H1 (cell line): ENCODE data around the gene OR2A14. TPM values are rescaled to one million over a fixed set of nuclear protein-coding genes. Genes with fewer than 3 reads are reported as not detected.

Source experiments
- CTCF ChIA-PET: fragments of 300-600 bp; sonication (Branson Sonifier 250); formaldehyde crosslinking; loops from one replicate; lab custom pipeline; 2021; ENCODE audit not compliant: partially characterized antibody; lab: Charles Lee
- POLR2A ChIA-PET: fragments of 300-600 bp; sonication (Branson Sonifier 250); formaldehyde crosslinking; loops from one replicate; lab custom pipeline; 2021; ENCODE audit warnings: inconsistent platforms; ENCODE audit not compliant: partially characterized antibody; lab: Charles Lee
- DNase-seq, 2 experiments: peaks; one replicate each; pipeline versions ENCODE4 v3.0.0 to v3.0.0-alpha.2; 2010 to 2022; ENCODE audit warnings: low spot score in 2 of 2, low read depth in 1 of 2, mixed read lengths in 1 of 2
- FAIRE-seq: peaks from 2 replicates; lab custom pipeline; 2011; peaks lifted over from hg19 to GRCh38; lab: Jason Lieb, UNC
- H2AFZ ChIP-seq: 2 replicates; pipeline ENCODE4 v1.8.1; 2012; ENCODE audit warnings: low read length, inconsistent platforms
- H2AK5ac ChIP-seq: 2 replicates; pipeline ENCODE4 v1.6.1; 2013; ENCODE audit warnings: low read depth, low read length
- H2BK120ac ChIP-seq: replicated peaks from 2 replicates; pipeline ENCODE3; 2013; ENCODE audit warnings: low read depth, low read length, inconsistent platforms
- H2BK12ac ChIP-seq: 2 replicates; pipeline ENCODE4 v1.6.1; 2013; ENCODE audit warnings: low read depth, low read length
- H2BK15ac ChIP-seq: 2 replicates; pipeline ENCODE4 v1.6.1; 2013; ENCODE audit warnings: low read length
- H2BK20ac ChIP-seq: 2 replicates; pipeline ENCODE4 v1.6.1; 2013; ENCODE audit warnings: low read length
- H2BK5ac ChIP-seq: 2 replicates; pipeline ENCODE4 v1.6.1; 2013; ENCODE audit warnings: low read depth, low read length
- H3K14ac ChIP-seq: 2 replicates; pipeline ENCODE4 v1.6.1; 2013; ENCODE audit warnings: inconsistent platforms; ENCODE audit not compliant: insufficient read length
- H3K18ac ChIP-seq: 2 replicates; pipeline ENCODE4 v1.6.1; 2013; ENCODE audit warnings: low read length; ENCODE audit errors: extremely low read depth
- H3K23ac ChIP-seq: 2 replicates; pipeline ENCODE4 v1.6.1; 2013; ENCODE audit warnings: inconsistent platforms; ENCODE audit not compliant: insufficient read length
- H3K23me2 ChIP-seq: 2 replicates; pipeline ENCODE4 v1.6.1; 2013; ENCODE audit warnings: low read depth, low read length
- H3K27ac ChIP-seq: 2 replicates; pipeline ENCODE4 v1.6.1; 2011; ENCODE audit warnings: low read depth, low read length, inconsistent platforms
- H3K27me3 ChIP-seq, 4 experiments: replicated peaks in 1 of 4; 1 replicate in 1 of 4; 2 replicates in 3 of 4; pipeline versions ENCODE4 v1.6.1 to v1.8.1; 2011 to 2013; ENCODE audit warnings: low read length in 3 of 4, mild to moderate bottlenecking in 3 of 4, inconsistent platforms in 2 of 4, mixed read lengths in 2 of 4, moderate library complexity in 1 of 4; ENCODE audit not compliant: control insufficient read depth in 3 of 4, insufficient read depth in 3 of 4; ENCODE audit errors: extremely low read depth in 1 of 4
- H3K36me3 ChIP-seq, 4 experiments: 2 replicates each; pipeline versions ENCODE4 v1.6.1 to v1.8.1; 2011 to 2013; ENCODE audit warnings: mild to moderate bottlenecking in 4 of 4, low read length in 3 of 4, moderate library complexity in 2 of 4, control low read depth in 1 of 4, inconsistent platforms in 1 of 4; ENCODE audit not compliant: insufficient read depth in 4 of 4, control insufficient read depth in 2 of 4
- H3K4ac ChIP-seq: replicated peaks from 2 replicates; pipeline ENCODE3; 2013; ENCODE audit warnings: low read length, low read depth, mixed read lengths, inconsistent platforms; ENCODE audit not compliant: insufficient read length
- H3K4me1 ChIP-seq, 4 experiments: replicated peaks in 1 of 4; 1 replicate in 1 of 4; 2 replicates in 3 of 4; pipeline versions ENCODE4 v1.6.1 to v1.8.1; 2011 to 2013; ENCODE audit warnings: low read length in 3 of 4, inconsistent platforms in 2 of 4, mixed read lengths in 1 of 4; ENCODE audit not compliant: insufficient read depth in 4 of 4, control insufficient read depth in 3 of 4
- H3K4me2 ChIP-seq, 2 experiments: 2 replicates each; pipeline versions ENCODE4 v1.6.1 to v1.8.1; 2011 to 2013; ENCODE audit warnings: low read depth in 2 of 2, low read length in 2 of 2, control low read depth in 1 of 2, inconsistent platforms in 1 of 2, mild to moderate bottlenecking in 1 of 2; ENCODE audit not compliant: insufficient read depth in 1 of 2
- H3K4me3 ChIP-seq, 4 experiments: fragments of 200-600, 300-600 bp in 1 of 4; sonication (generic), shearing (Covaris generic), sonication (Bioruptor Twin) in 1 of 4; 2 replicates each; pipeline versions ENCODE4 v1.5.1 to v1.8.1; 2011 to 2016; ENCODE audit warnings: low read length in 4 of 4, low read depth in 3 of 4, control low read depth in 2 of 4, inconsistent platforms in 2 of 4, mild to moderate bottlenecking in 2 of 4, mixed read lengths in 1 of 4, moderate library complexity in 1 of 4; ENCODE audit not compliant: insufficient read depth in 2 of 4; ENCODE audit errors: extremely low read depth in 1 of 4
- H3K56ac ChIP-seq: replicated peaks from 2 replicates; pipeline ENCODE3; 2013; ENCODE audit warnings: low read depth, mild to moderate bottlenecking, mixed read lengths, low read length, inconsistent platforms; ENCODE audit not compliant: insufficient read length
- H3K79me1 ChIP-seq: 2 replicates; pipeline ENCODE4 v1.6.1; 2013; ENCODE audit warnings: low read depth, low read length, control low read depth
- H3K79me2 ChIP-seq, 2 experiments: 2 replicates each; pipeline versions ENCODE4 v1.6.1 to v1.8.1; 2012 to 2013; ENCODE audit warnings: low read length in 2 of 2, mild to moderate bottlenecking in 2 of 2, inconsistent platforms in 1 of 2; ENCODE audit not compliant: insufficient read depth in 2 of 2, control insufficient read depth in 1 of 2
- H3K9ac ChIP-seq, 4 experiments: replicated peaks in 1 of 4; 1 replicate in 1 of 4; 2 replicates in 3 of 4; pipeline versions ENCODE4 v1.6.1 to v1.8.1; 2011 to 2013; ENCODE audit warnings: low read depth in 3 of 4, low read length in 3 of 4, control low read depth in 2 of 4, mild to moderate bottlenecking in 2 of 4, moderate library complexity in 2 of 4, inconsistent platforms in 1 of 4; ENCODE audit errors: extremely low read depth in 1 of 4
- H3K9me3 ChIP-seq, 2 experiments: 2 replicates each; pipeline versions ENCODE4 v1.6.1 to v1.8.1; 2012 to 2013; ENCODE audit warnings: mild to moderate bottlenecking in 2 of 2, moderate library complexity in 2 of 2, control low read depth in 1 of 2, inconsistent platforms in 1 of 2, low read depth in 1 of 2, low read length in 1 of 2, mixed read lengths in 1 of 2; ENCODE audit not compliant: insufficient read depth in 2 of 2
- H4K20me1 ChIP-seq, 2 experiments: replicated peaks in 1 of 2; 2 replicates each; pipeline versions ENCODE3 to v1.8.1; 2011 to 2013; ENCODE audit warnings: inconsistent platforms in 2 of 2, low read length in 2 of 2, mild to moderate bottlenecking in 1 of 2; ENCODE audit not compliant: insufficient read depth in 2 of 2, control insufficient read depth in 1 of 2
- H4K5ac ChIP-seq: 2 replicates; pipeline ENCODE4 v1.6.1; 2013; ENCODE audit warnings: low read length, low read depth, mixed read lengths, inconsistent platforms; ENCODE audit not compliant: insufficient read length
- H4K8ac ChIP-seq: 2 replicates; pipeline ENCODE4 v1.8.0; 2013; ENCODE audit warnings: mild to moderate bottlenecking, moderate library complexity, low read length, inconsistent platforms; ENCODE audit not compliant: insufficient read depth; ENCODE audit errors: extremely low read depth
- H4K91ac ChIP-seq: replicated peaks from 2 replicates; pipeline ENCODE3; 2013; ENCODE audit warnings: low read length, mixed read lengths, inconsistent platforms; ENCODE audit not compliant: insufficient read length
- CBX8 ChIP-seq: fragments of 300-800, 300-1000 bp; sonication (generic); IDR thresholded peaks from 2 replicates; pipeline ENCODE4 v1.7.1; 2016; ENCODE audit warnings: low read depth, low read length, borderline replicate concordance
- MAFK ChIP-seq: IDR thresholded peaks from 2 replicates; pipeline ENCODE4 v1.6.1; 2012; ENCODE audit warnings: low read depth, mild to moderate bottlenecking, improper control_type of control experiment, low read length
- WGBS, 2 experiments: shearing (Covaris generic) in 1 of 2; methylation state at CpG; one replicate each; pipeline versions ENCODE4 v1.1.6 to v1.1.7; 2013 to 2015; ENCODE audit warnings: low lambda C conversion rate in 2 of 2, mixed read lengths in 2 of 2, inconsistent platforms in 1 of 2, low coverage in 1 of 2, missing lambda C conversion rate in 1 of 2; ENCODE audit not compliant: insufficient replicate concordance in 2 of 2, insufficient coverage in 1 of 2, insufficient read length in 1 of 2; ENCODE audit errors: extremely low coverage in 1 of 2, missing lambda C conversion rate in 1 of 2; 5-methylcytosine and 5-hydroxymethylcytosine counted together
- polyA plus RNA-seq, 7 experiments: library from polyadenylated mRNA; depleted of rRNA in 3 of 7; stranded (reverse) in 5 of 7; unstranded in 2 of 7; fragments of >200 nt in 5 of 7; fragments of 200-250 nt in 2 of 7; gene quantifications; 1 replicate in 5 of 7; 2 replicates in 1 of 7; 4 replicates in 1 of 7; pipeline versions ENCODE4 v1.2.1 to v1.2.3, GENCODE V29; 2011 to 2013; ENCODE audit warnings: missing spikeins in 2 of 7, mixed read lengths in 2 of 7
- total RNA-seq: library from RNA; stranded (reverse); fragmentation: NEBNext Ultra II Directional; extraction: Animal tissue kit (Norgen Biotek cat#: 25700); gene quantifications from 2 replicates; pipeline ENCODE4 v1.2.1, GENCODE V29; 2021
- TF ChIP-seq, protein P1 (sequence below): IDR thresholded peaks from 2 replicates; pipeline ENCODE4 v1.6.1; 2011; ENCODE audit warnings: low read depth, mild to moderate bottlenecking, low read length; ENCODE audit not compliant: insufficient read depth

OR2A14 gene
- total and polyA plus RNA-seq, 2 of the 8 experiments (the other 6 are each of a cell fraction or from before 2014, with no cell fraction given) = not detected

GRCh38 chr7:144132262-144132661, 9.3 kb downstream of the OR2A14 start:
- Histone ChIP-seq H3K23me2 (no peaks in the 10 kb centered on the region), H2BK12ac (no peak overlapping the region), H3K4ac (no peak overlapping the region), H4K20me1 (no peaks in the 10 kb centered on the region), H3K23ac (no peak overlapping the region), H3K4me3 (no peak overlapping the region), H3K79me2 (no peaks in the 10 kb centered on the region), H3K36me3 (no peaks in the 10 kb centered on the region), H2BK15ac (no peak overlapping the region), H3K56ac (no peak overlapping the region), H3K27me3 (no peaks in the 10 kb centered on the region), H4K91ac (no peak overlapping the region), H4K8ac (no peak overlapping the region), H3K9me3 (no peaks in the 10 kb centered on the region), H2BK120ac (no peak overlapping the region), H3K79me1 (no peaks in the 10 kb centered on the region), H3K9ac (no peak overlapping the region), H3K18ac (no peak overlapping the region), H2BK20ac (no peak overlapping the region), H2BK5ac (no peak overlapping the region), H2AK5ac (no peak overlapping the region), H3K4me1 (no peaks in the 10 kb centered on the region), H3K27ac (no peak overlapping the region), H2AFZ (no peak overlapping the region), H3K14ac (no peak overlapping the region), H4K5ac (no peak overlapping the region), H3K4me2 (no peak overlapping the region)
- ChIA-PET POLR2A (no interaction called here), CTCF (no interaction called here)
- DNase-seq = no peak
- TF ChIP-seq MAFK (0 out of 2 replicates have a peak, but pooled peaks have one; percentile 32), CBX8 (no peak)
- TF ChIP-seq, protein P1, sequence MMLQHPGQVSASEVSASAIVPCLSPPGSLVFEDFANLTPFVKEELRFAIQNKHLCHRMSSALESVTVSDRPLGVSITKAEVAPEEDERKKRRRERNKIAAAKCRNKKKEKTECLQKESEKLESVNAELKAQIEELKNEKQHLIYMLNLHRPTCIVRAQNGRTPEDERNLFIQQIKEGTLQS = no peak
- FAIRE-seq = no peak
- WGBS, 2 experiments = 82% methylated on average over 3 of the region's 3 CpGs; no CpG with 5 or more reads in 1 of the 2 experiments
